Activated CD4-positive, CD25-positive, alpha-beta regulatory T cell treated with anti-CD3 and anti-CD28 coated beads, Interleukin-2, amount 50 U/mL, for 72 hours (primary cell): ENCODE results near the gene DNAJB8.

Source experiments
- DNase-seq: peaks from one replicate; pipeline ENCODE4 v3.0.0; 2021

The DNAJB8 gene

GRCh38 chr3:128466840-128467541 is at the start of gene DNAJB8:
Gene DNAJB8 (minus strand): TSS chr3:128466890. CDS start chr3:128463245, 3,645 bp downstream.
- no peak for DNase-seq

- DNase-seq = no peak
Measured at GRCh38 chr3:128515967-128516366, 49.3 kb upstream of the DNAJB8 start.

GRCh38 chr3:128508852-128509251 is 42.2 kb upstream of the DNAJB8 start:
- no peak for DNase-seq

- no peak for DNase-seq
Measured at GRCh38 chr3:128506754-128507153, 40.1 kb upstream of the DNAJB8 start.

GRCh38 chr3:128505771-128506170 is 39.1 kb upstream of the DNAJB8 start:
- no peak for DNase-seq

- no peak for DNase-seq
Measured at GRCh38 chr3:128504963-128505730, 38.5 kb upstream of the DNAJB8 start.

- DNase-seq = no peak
Measured at GRCh38 chr3:128504533-128504915, 37.8 kb upstream of the DNAJB8 start.

- no peak for DNase-seq
Measured at GRCh38 chr3:128503751-128504532, 37.3 kb upstream of the DNAJB8 start.

- DNase-seq = no peak
Measured at GRCh38 chr3:128503164-128503651, 36.5 kb upstream of the DNAJB8 start.

GRCh38 chr3:128502712-128503111 is 36.0 kb upstream of the DNAJB8 start:
- no peak for DNase-seq

- no peak for DNase-seq
Measured at GRCh38 chr3:128501431-128501830, 34.7 kb upstream of the DNAJB8 start.

- DNase-seq = no peak
Measured at GRCh38 chr3:128500556-128500955, 33.9 kb upstream of the DNAJB8 start.

GRCh38 chr3:128499724-128500275 is 33.1 kb upstream of the DNAJB8 start:
- no peak for DNase-seq

GRCh38 chr3:128498901-128499530 is 32.3 kb upstream of the DNAJB8 start:
- no peak for DNase-seq

- DNase-seq = no peak
Measured at GRCh38 chr3:128498127-128498626, 31.5 kb upstream of the DNAJB8 start.

GRCh38 chr3:128497305-128498126 is 30.8 kb upstream of the DNAJB8 start:
- DNase-seq = peak; percentile 72

GRCh38 chr3:128496602-128497304 is 30.1 kb upstream of the DNAJB8 start:
- no peak for DNase-seq

- DNase-seq = no peak
Measured at GRCh38 chr3:128496019-128496601, 29.4 kb upstream of the DNAJB8 start.

GRCh38 chr3:128495435-128495970 is 28.8 kb upstream of the DNAJB8 start:
- DNase-seq = no peak

GRCh38 chr3:128494367-128494650 is 27.6 kb upstream of the DNAJB8 start:
- DNase-seq = no peak
